AG04450 (cell line): Measurements from ENCODE around the gene KLHL17. TPM values are rescaled to one million over a fixed set of nuclear protein-coding genes. Genes with fewer than 3 reads are reported as not detected.

ENCODE experiments used
- CTCF ChIA-PET: fragments of 300-600, 350-600 bp; formaldehyde crosslinking; extraction: SDS; loops from one replicate; lab custom pipeline; 2022; ENCODE audit warnings: antibody characterized with exemption, inconsistent platforms; lab: Charles Lee
- POLR2A ChIA-PET: fragments of 350-600 bp; formaldehyde crosslinking; extraction: SDS; loops from one replicate; lab custom pipeline; 2021; ENCODE audit warnings: antibody characterized with exemption, inconsistent platforms; lab: Yijun Ruan, JAX
- DNase-seq: peaks from one replicate; pipeline ENCODE4 v3.0.0-alpha.2; 2011; ENCODE audit warnings: low read depth, low spot score
- H3K27ac ChIP-seq: one replicate; pipeline ENCODE4 v1.5.1; 2012; ENCODE audit warnings: low read depth, low read length, control low read depth
- H3K27me3 ChIP-seq: one replicate; pipeline ENCODE4 v1.6.0; 2012; ENCODE audit warnings: low read length; ENCODE audit not compliant: control insufficient read depth, insufficient read depth
- H3K4me3 ChIP-seq: 2 replicates; pipeline ENCODE4 v1.5.1; 2011; ENCODE audit warnings: mild to moderate bottlenecking, low read depth, low read length, control low read depth
- H3K9me3 ChIP-seq: 2 replicates; pipeline ENCODE4 v1.5.1; 2012; ENCODE audit warnings: low read length; ENCODE audit not compliant: control insufficient read depth, insufficient read depth
- CTCF ChIP-seq: IDR thresholded peaks from 2 replicates; pipeline ENCODE4 v1.5.1; 2011; ENCODE audit warnings: low read depth, low read length, control low read depth, inconsistent platforms
- polyA plus RNA-seq: library from polyadenylated mRNA; depleted of rRNA; stranded (reverse); fragments of >200 nt; gene quantifications from 2 replicates; pipeline ENCODE4 v1.2.3, GENCODE V29; 2011

The KLHL17 gene
- polyA plus RNA-seq, 1 experiment, result 5.5 TPM

GRCh38 chr1:916173-917075, 44.0 kb upstream of the KLHL17 start:
- POLR2A ChIA-PET, result interaction anchor here (0.9 to 1.2 kb wide), 4 partner anchors 12 to 42 kb away, joined by 3 to 4 read pairs (median 4); partner anchors contain the start of gene NOC2L
- DNase-seq, result no peak
- no peaks in the 10 kb centered on the region; the same call in 1 of the 2 replicates for H3K9me3 ChIP-seq
- TF ChIP-seq CTCF, result no peak
- CTCF ChIA-PET, result interaction anchor here (1.2 kb wide), 1 partner anchor 12 kb away, joined by 7 read pairs; no protein-coding TSS in a partner anchor
- no peak overlapping the region for H3K4me3 ChIP-seq
- no peak overlapping the region for H3K27ac ChIP-seq
- peaks cover 2% of the 10 kb centered on the region for H3K27me3 ChIP-seq

- POLR2A ChIA-PET, result interaction anchor here (0.9 to 1.2 kb wide), 4 partner anchors 12 to 42 kb away, joined by 3 to 4 read pairs (median 4); partner anchors contain the start of gene NOC2L
Measured at GRCh38 chr1:917076-917459, 43.3 kb upstream of the KLHL17 start.

GRCh38 chr1:917466-918091, 42.8 kb upstream of the KLHL17 start:
- Histone ChIP-seq H3K27me3 (peaks cover 2% of the 10 kb centered on the region), H3K9me3 (no peaks in the 10 kb centered on the region; the same call in 1 of the 2 replicates), H3K27ac (no peak overlapping the region), H3K4me3 (no peak overlapping the region)
- no peak for DNase-seq
- no peak for TF ChIP-seq CTCF
- ChIA-PET CTCF (interaction anchor here (1.2 kb wide), 1 partner anchor 13 kb away, joined by 7 read pairs; no protein-coding TSS in a partner anchor), POLR2A (interaction anchor here (0.6 to 1.2 kb wide), 4 partner anchors 11 to 272 kb away, joined by 3 to 4 read pairs (median 3); no protein-coding TSS in a partner anchor)

More at GRCh38 chr1:917076-917459, 43.3 kb upstream of the KLHL17 start:
- TF ChIP-seq CTCF, result no peak
- H3K27me3 ChIP-seq, result peaks cover 2% of the 10 kb centered on the region
- CTCF ChIA-PET, result interaction anchor here (1.2 kb wide), 1 partner anchor 12 kb away, joined by 7 read pairs; no protein-coding TSS in a partner anchor
- H3K27ac ChIP-seq, result no peak overlapping the region
- no peaks in the 10 kb centered on the region; the same call in 1 of the 2 replicates for H3K9me3 ChIP-seq
- no peak overlapping the region for H3K4me3 ChIP-seq
- no peak for DNase-seq

- CTCF ChIA-PET, result interaction anchor here (2.9 kb wide), 1 partner anchor 13 kb away, joined by 15 read pairs; no protein-coding TSS in a partner anchor
- peaks cover 6% of the 10 kb centered on the region for H3K27me3 ChIP-seq
- POLR2A ChIA-PET, result no interaction called here
Measured at GRCh38 chr1:918353-918752, 42.0 kb upstream of the KLHL17 start.

More at GRCh38 chr1:918353-918752, 42.0 kb upstream of the KLHL17 start:
- DNase-seq, result no peak
- no peak for TF ChIP-seq CTCF
- Histone ChIP-seq H3K27ac (no peak overlapping the region), H3K4me3 (no peak overlapping the region), H3K9me3 (no peaks in the 10 kb centered on the region; the same call in 1 of the 2 replicates)
